Naive thymus-derived CD4-positive, alpha-beta T cell (primary cell): Measurements from ENCODE around the gene RBBP6. TPM values are rescaled to one million over a fixed set of nuclear protein-coding genes. Genes with fewer than 3 reads are reported as not detected.

Experiments
- ATAC-seq: fragments of 150-1000 bp; cut with Tn5 transposase; 2 replicates; pipeline ENCODE4 v1.10.0; 2021; ENCODE audit warnings: mild to moderate bottlenecking, moderate library complexity
- CTCF ChIA-PET: fragments of 350-600 bp; sonication (Branson Sonifier 250); formaldehyde crosslinking; loops from one replicate; lab custom pipeline; 2021; ENCODE audit warnings: antibody characterized with exemption; lab: Charles Lee
- POLR2A ChIA-PET: fragments of 350-600 bp; sonication (Branson Sonifier 250); formaldehyde crosslinking; loops from one replicate; lab custom pipeline; 2021; ENCODE audit warnings: antibody characterized with exemption, inconsistent platforms; lab: Charles Lee
- DNase-seq, 9 donors: peaks; one replicate each; pipeline versions ENCODE4 v3.0.0 to v3.0.0-alpha.2; 2020 to 2022; ENCODE audit warnings: mixed read lengths in 1 of 9
- H3K27ac ChIP-seq: one replicate; pipeline ENCODE4 v1.7.0; 2013; ENCODE audit warnings: mild to moderate bottlenecking, low read depth, low read length, moderate library complexity
- H3K27me3 ChIP-seq, 2 donors: one replicate each; pipeline ENCODE4 v1.7.0; 2013; ENCODE audit warnings: low read length in 2 of 2, mild to moderate bottlenecking in 2 of 2, moderate library complexity in 2 of 2; ENCODE audit not compliant: control insufficient read depth in 2 of 2, insufficient read depth in 2 of 2
- H3K36me3 ChIP-seq, 3 experiments: 1 replicate in 2 of 3; 2 replicates in 1 of 3; pipeline ENCODE4 v1.7.0; 2013; ENCODE audit warnings: low read length in 3 of 3, mild to moderate bottlenecking in 3 of 3, moderate library complexity in 1 of 3; ENCODE audit not compliant: insufficient read depth in 3 of 3, control insufficient read depth in 2 of 3
- H3K4me1 ChIP-seq, 2 donors: one replicate each; pipeline ENCODE4 v1.7.0; 2013; ENCODE audit warnings: low read length in 2 of 2, mild to moderate bottlenecking in 2 of 2, moderate library complexity in 1 of 2; ENCODE audit not compliant: control insufficient read depth in 2 of 2, insufficient read depth in 2 of 2
- H3K4me3 ChIP-seq: 2 replicates; pipeline ENCODE4 v1.7.0; 2013; ENCODE audit warnings: mild to moderate bottlenecking, low read length
- H3K9me3 ChIP-seq, 3 experiments: 1 replicate in 2 of 3; 2 replicates in 1 of 3; pipeline ENCODE4 v1.7.0; 2013; ENCODE audit warnings: low read length in 3 of 3; ENCODE audit not compliant: control insufficient read depth in 2 of 3
- H3K27ac Mint-ChIP-seq, 9 donors: one replicate each; pipeline ENCODE4 v1.8.0; 2020 to 2022; ENCODE audit warnings: mixed read lengths in 9 of 9, mild to moderate bottlenecking in 8 of 9, moderate library complexity in 5 of 9, inconsistent platforms in 2 of 9
- H3K27me3 Mint-ChIP-seq, 5 donors: one replicate each; pipeline ENCODE4 v1.8.0; 2021 to 2022; ENCODE audit warnings: mixed read lengths in 5 of 5, mild to moderate bottlenecking in 1 of 5
- H3K36me3 Mint-ChIP-seq, 5 donors: one replicate each; pipeline ENCODE4 v1.8.0; 2020 to 2022; ENCODE audit warnings: mixed read lengths in 5 of 5, mild to moderate bottlenecking in 3 of 5, inconsistent platforms in 1 of 5
- H3K4me1 Mint-ChIP-seq, 7 donors: one replicate each; pipeline ENCODE4 v1.8.0; 2020 to 2022; ENCODE audit warnings: mixed read lengths in 7 of 7, mild to moderate bottlenecking in 3 of 7, inconsistent platforms in 1 of 7
- H3K4me3 Mint-ChIP-seq, 10 donors: one replicate each; pipeline ENCODE4 v1.8.0; 2020 to 2022; ENCODE audit warnings: mild to moderate bottlenecking in 10 of 10, mixed read lengths in 10 of 10, moderate library complexity in 6 of 10, inconsistent platforms in 2 of 10
- H3K9me3 Mint-ChIP-seq, 11 donors: one replicate each; pipeline ENCODE4 v1.8.0; 2020 to 2022; ENCODE audit warnings: mixed read lengths in 11 of 11, mild to moderate bottlenecking in 4 of 11, inconsistent platforms in 1 of 11, moderate library complexity in 1 of 11
- intact Hi-C, 2 donors: fragments of 100-400 bp; cut with micrococcal nuclease; formaldehyde crosslinking; loops; one replicate each; pipeline ENCODE4 v1.15.1; 2023
- polyA plus RNA-seq, 2 donors: library from polyadenylated mRNA; unstranded; fragments of 300-500 nt; fragmentation: Illumina TruSeq; gene quantifications; one replicate each; pipeline ENCODE4 v1.2.3, GENCODE V29; 2021
- total RNA-seq, 6 experiments: library from RNA in 5 of 6; stranded (reverse) in 5 of 6; gene quantifications; 1 replicate in 5 of 6; 2 replicates in 1 of 6; pipeline ENCODE4 v1.2.3 and lab custom pipeline; 2021 to 2026

Gene RBBP6
- total and polyA plus RNA-seq, 7 experiments from 2014 or later, result 17.0 to 137 (median 91.2) TPM

- H3K27me3 Mint-ChIP-seq, result peaks cover 0 to 5% (median 0%) of the 10 kb centered on the region in 5 donors
- POLR2A ChIA-PET, result no interaction called here
- Histone ChIP-seq H3K4me3 (no peak overlapping the region), H3K9me3 (no peaks in the 10 kb centered on the region), H3K27me3 (no peaks in the 10 kb centered on the region), H3K4me1 (no peaks in the 10 kb centered on the region), H3K36me3 (no peaks in the 10 kb centered on the region), H3K27ac (no peak overlapping the region)
- peaks cover 4 to 27% (median 6%) of the 10 kb centered on the region in 7 donors for H3K4me1 Mint-ChIP-seq
- intact Hi-C loops, result no loop called here
- no peaks in the 10 kb centered on the region for H3K36me3 Mint-ChIP-seq
- no peak overlapping the region for H3K27ac Mint-ChIP-seq
- H3K4me3 Mint-ChIP-seq, result no peak overlapping the region
- peaks cover 0 to 2% (median 0%) of the 10 kb centered on the region in 11 donors for H3K9me3 Mint-ChIP-seq
- DNase-seq (no peak), ATAC-seq (no peak)
- CTCF ChIA-PET, result no interaction called here
Measured at GRCh38 chr16:24520983-24521382, 18.4 kb upstream of the RBBP6 start.

GRCh38 chr16:24522751-24523150, 16.6 kb upstream of the RBBP6 start:
- ChIA-PET CTCF (no interaction called here), POLR2A (no interaction called here)
- no peak overlapping the region for H3K27ac Mint-ChIP-seq
- Histone ChIP-seq H3K4me3 (no peak overlapping the region), H3K36me3 (no peaks in the 10 kb centered on the region), H3K9me3 (no peaks in the 10 kb centered on the region), H3K27me3 (no peaks in the 10 kb centered on the region), H3K27ac (no peak overlapping the region), H3K4me1 (no peaks in the 10 kb centered on the region)
- intact Hi-C loops, result no loop called here
- H3K36me3 Mint-ChIP-seq, result no peaks in the 10 kb centered on the region
- no peak for DNase-seq
- H3K9me3 Mint-ChIP-seq, result peaks cover 0 to 2% (median 0%) of the 10 kb centered on the region in 11 donors
- H3K27me3 Mint-ChIP-seq, result no peaks in the 10 kb centered on the region
- no peak overlapping the region for H3K4me3 Mint-ChIP-seq
- no peak for ATAC-seq
- peaks cover 0 to 25% (median 0%) of the 10 kb centered on the region in 7 donors for H3K4me1 Mint-ChIP-seq

GRCh38 chr16:24523569-24523968, 15.8 kb upstream of the RBBP6 start:
- Histone ChIP-seq H3K4me1 (no peaks in the 10 kb centered on the region), H3K4me3 (no peak overlapping the region), H3K27ac (no peak overlapping the region), H3K9me3 (no peaks in the 10 kb centered on the region), H3K36me3 (no peaks in the 10 kb centered on the region), H3K27me3 (no peaks in the 10 kb centered on the region)
- ChIA-PET POLR2A (no interaction called here), CTCF (interaction anchor here (0.9 kb wide), 1 partner anchor 9 kb away, joined by 3 read pairs; no protein-coding TSS in a partner anchor)
- no peaks in the 10 kb centered on the region for H3K27me3 Mint-ChIP-seq
- H3K4me1 Mint-ChIP-seq, result peaks cover 0 to 25% (median 0%) of the 10 kb centered on the region in 7 donors
- H3K4me3 Mint-ChIP-seq, result no peak overlapping the region
- DNase-seq (no peak), ATAC-seq (no peak)
- intact Hi-C loops, result no loop called here
- H3K36me3 Mint-ChIP-seq, result no peaks in the 10 kb centered on the region
- peaks cover 0 to 2% (median 0%) of the 10 kb centered on the region in 11 donors for H3K9me3 Mint-ChIP-seq
- H3K27ac Mint-ChIP-seq, result no peak overlapping the region

- intact Hi-C loops, result no loop called here
- H3K27me3 ChIP-seq, result no peaks in the 10 kb centered on the region
- Mint-ChIP-seq H3K4me3 (no peak overlapping the region), H3K27ac (peak overlapping the region in 1 of 9 donors; percentile 5), H3K4me1 (peaks cover 0 to 25% (median 0%) of the 10 kb centered on the region in 7 donors), H3K36me3 (no peaks in the 10 kb centered on the region), H3K27me3 (no peaks in the 10 kb centered on the region), H3K9me3 (peaks cover 0 to 2% (median 0%) of the 10 kb centered on the region in 11 donors)
- DNase-seq (no peak), ATAC-seq (no peak)
- POLR2A ChIA-PET, result no interaction called here
- CTCF ChIA-PET, result no interaction called here
- H3K27ac ChIP-seq, result no peak overlapping the region
- no peaks in the 10 kb centered on the region for H3K9me3 ChIP-seq
- no peaks in the 10 kb centered on the region for H3K36me3 ChIP-seq
- H3K4me1 ChIP-seq, result no peaks in the 10 kb centered on the region
- H3K4me3 ChIP-seq, result no peak overlapping the region
Measured at GRCh38 chr16:24524855-24525677, 14.3 kb upstream of the RBBP6 start.

- no peaks in the 10 kb centered on the region for H3K27me3 ChIP-seq
- H3K36me3 Mint-ChIP-seq, result no peaks in the 10 kb centered on the region
- intact Hi-C loops, result no loop called here
- H3K36me3 ChIP-seq, result no peaks in the 10 kb centered on the region
- H3K4me3 Mint-ChIP-seq, result no peak overlapping the region
- peaks cover 0 to 2% (median 0%) of the 10 kb centered on the region in 11 donors for H3K9me3 Mint-ChIP-seq
- DNase-seq (no peak), ATAC-seq (no peak)
- no peaks in the 10 kb centered on the region for H3K9me3 ChIP-seq
- ChIA-PET POLR2A (no interaction called here), CTCF (no interaction called here)
- no peaks in the 10 kb centered on the region for H3K4me1 ChIP-seq
- no peak overlapping the region for H3K27ac ChIP-seq
- no peaks in the 10 kb centered on the region for H3K27me3 Mint-ChIP-seq
- no peak overlapping the region for H3K4me3 ChIP-seq
- no peak overlapping the region for H3K27ac Mint-ChIP-seq
- H3K4me1 Mint-ChIP-seq, result peaks cover 0 to 22% (median 0%) of the 10 kb centered on the region in 7 donors
Measured at GRCh38 chr16:24525970-24526559, 13.3 kb upstream of the RBBP6 start.

- Mint-ChIP-seq H3K4me1 (peaks cover 0 to 17% (median 0%) of the 10 kb centered on the region in 7 donors), H3K27me3 (peaks cover 0 to 2% (median 0%) of the 10 kb centered on the region in 5 donors), H3K36me3 (no peaks in the 10 kb centered on the region), H3K27ac (no peak overlapping the region), H3K4me3 (no peak overlapping the region), H3K9me3 (no peaks in the 10 kb centered on the region)
- Histone ChIP-seq H3K27ac (no peak overlapping the region), H3K4me1 (no peaks in the 10 kb centered on the region), H3K36me3 (no peaks in the 10 kb centered on the region), H3K4me3 (no peak overlapping the region), H3K9me3 (no peaks in the 10 kb centered on the region), H3K27me3 (no peaks in the 10 kb centered on the region)
- ATAC-seq (no peak), DNase-seq (no peak)
- ChIA-PET CTCF (no interaction called here), POLR2A (no interaction called here)
- intact Hi-C loops, result no loop called here
Measured at GRCh38 chr16:24526701-24527495, 12.5 kb upstream of the RBBP6 start.
